ENCODE measurements around the gene RBM4B.

- TF ChIP-seq, protein P1, sequence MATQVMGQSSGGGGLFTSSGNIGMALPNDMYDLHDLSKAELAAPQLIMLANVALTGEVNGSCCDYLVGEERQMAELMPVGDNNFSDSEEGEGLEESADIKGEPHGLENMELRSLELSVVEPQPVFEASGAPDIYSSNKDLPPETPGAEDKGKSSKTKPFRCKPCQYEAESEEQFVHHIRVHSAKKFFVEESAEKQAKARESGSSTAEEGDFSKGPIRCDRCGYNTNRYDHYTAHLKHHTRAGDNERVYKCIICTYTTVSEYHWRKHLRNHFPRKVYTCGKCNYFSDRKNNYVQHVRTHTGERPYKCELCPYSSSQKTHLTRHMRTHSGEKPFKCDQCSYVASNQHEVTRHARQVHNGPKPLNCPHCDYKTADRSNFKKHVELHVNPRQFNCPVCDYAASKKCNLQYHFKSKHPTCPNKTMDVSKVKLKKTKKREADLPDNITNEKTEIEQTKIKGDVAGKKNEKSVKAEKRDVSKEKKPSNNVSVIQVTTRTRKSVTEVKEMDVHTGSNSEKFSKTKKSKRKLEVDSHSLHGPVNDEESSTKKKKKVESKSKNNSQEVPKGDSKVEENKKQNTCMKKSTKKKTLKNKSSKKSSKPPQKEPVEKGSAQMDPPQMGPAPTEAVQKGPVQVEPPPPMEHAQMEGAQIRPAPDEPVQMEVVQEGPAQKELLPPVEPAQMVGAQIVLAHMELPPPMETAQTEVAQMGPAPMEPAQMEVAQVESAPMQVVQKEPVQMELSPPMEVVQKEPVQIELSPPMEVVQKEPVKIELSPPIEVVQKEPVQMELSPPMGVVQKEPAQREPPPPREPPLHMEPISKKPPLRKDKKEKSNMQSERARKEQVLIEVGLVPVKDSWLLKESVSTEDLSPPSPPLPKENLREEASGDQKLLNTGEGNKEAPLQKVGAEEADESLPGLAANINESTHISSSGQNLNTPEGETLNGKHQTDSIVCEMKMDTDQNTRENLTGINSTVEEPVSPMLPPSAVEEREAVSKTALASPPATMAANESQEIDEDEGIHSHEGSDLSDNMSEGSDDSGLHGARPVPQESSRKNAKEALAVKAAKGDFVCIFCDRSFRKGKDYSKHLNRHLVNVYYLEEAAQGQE (IDR thresholded peaks at IDR 0.05) = no peak
- TF ChIP-seq TAF1 (conservative IDR thresholded peaks at IDR 0.05) (no peak), CTCF (IDR thresholded peaks at IDR 0.05; ENCODE audit: low read depth, low read length, missing input control) (no peak), FOXA1 (IDR thresholded peaks at IDR 0.05) (no peak), ATF3 (IDR thresholded peaks at IDR 0.05) (no peak), JUND (IDR thresholded peaks at IDR 0.05) (no peak), RAD21 (IDR thresholded peaks at IDR 0.05) (no peak), YY1 (IDR thresholded peaks at IDR 0.05) (no peak), MAX (IDR thresholded peaks at IDR 0.05) (no peak), HNF4A (conservative IDR thresholded peaks at IDR 0.05) (no peak), ZBTB33 (IDR thresholded peaks at IDR 0.05) (no peak), EGR1 (IDR thresholded peaks at IDR 0.05; ENCODE audit: low read depth in 2 of 2) (no peak), SP1 (IDR thresholded peaks at IDR 0.05) (no peak)
Observed at GRCh38 chr11:66706989-66707388, 29.3 kb upstream of the RBM4B start.

All from liver (tissue), 3 donors.